HG02610 (cell line): ENCODE results near the gene RAPGEF3.

Experiments
- ATAC-seq: cut with Tn5 transposase; IDR thresholded peaks from one replicate; pipeline ENCODE4 v1.9.1; 2021; ENCODE audit warnings: mild to moderate bottlenecking, moderate library complexity; ENCODE audit not compliant: unreplicated experiment

The RAPGEF3 gene

GRCh38 chr12:47757840-47758583 is 668 bp downstream of the RAPGEF3 start:
- ATAC-seq = no peak

- ATAC-seq = no peak
Measured at GRCh38 chr12:47757364-47757839, 1.3 kb downstream of the RAPGEF3 start.

GRCh38 chr12:47755655-47756562 is 2.8 kb downstream of the RAPGEF3 start:
- ATAC-seq = peak; percentile 73

DNA sequence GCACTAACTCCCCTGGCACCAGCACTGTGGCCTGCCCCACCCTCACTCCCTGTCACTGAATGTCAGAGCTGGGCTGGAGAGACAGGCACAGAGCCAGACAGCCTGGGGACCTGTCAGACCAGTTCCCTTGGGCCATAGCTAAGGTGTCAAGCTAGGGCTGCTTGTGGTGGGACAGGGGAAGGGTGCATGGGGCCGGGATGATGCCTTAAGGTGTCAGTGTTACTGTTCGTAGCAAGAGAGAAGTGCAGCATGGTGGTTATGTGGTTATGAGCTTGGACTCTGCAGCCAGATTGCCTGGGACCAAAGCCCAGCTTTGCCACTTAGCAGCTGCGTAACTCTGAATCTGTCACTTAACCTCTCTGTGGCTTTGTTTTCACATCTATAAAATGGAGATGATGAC is 3.8 kb downstream of the RAPGEF3 start:
- no peak for ATAC-seq

DNA sequence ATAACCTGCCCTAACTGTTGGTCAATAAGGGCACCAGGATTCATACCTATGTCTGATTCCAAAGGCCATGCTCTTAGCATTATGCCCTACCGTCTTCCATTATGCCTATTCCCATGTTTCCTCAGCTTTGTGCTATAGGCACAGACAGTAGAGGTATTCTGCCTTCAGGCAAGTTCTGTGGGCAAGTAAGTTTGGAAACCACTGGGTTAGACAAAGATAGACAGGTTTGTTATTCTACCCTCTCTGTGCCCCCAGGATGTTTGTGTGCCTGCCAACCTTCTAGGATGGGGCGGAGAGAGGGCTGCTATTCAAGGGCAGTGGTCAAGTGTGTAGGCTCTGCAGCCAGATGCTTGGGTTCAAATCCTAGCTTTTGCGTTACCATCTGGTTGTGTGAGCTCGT is 4.6 kb downstream of the RAPGEF3 start:
- no peak for ATAC-seq

DNA sequence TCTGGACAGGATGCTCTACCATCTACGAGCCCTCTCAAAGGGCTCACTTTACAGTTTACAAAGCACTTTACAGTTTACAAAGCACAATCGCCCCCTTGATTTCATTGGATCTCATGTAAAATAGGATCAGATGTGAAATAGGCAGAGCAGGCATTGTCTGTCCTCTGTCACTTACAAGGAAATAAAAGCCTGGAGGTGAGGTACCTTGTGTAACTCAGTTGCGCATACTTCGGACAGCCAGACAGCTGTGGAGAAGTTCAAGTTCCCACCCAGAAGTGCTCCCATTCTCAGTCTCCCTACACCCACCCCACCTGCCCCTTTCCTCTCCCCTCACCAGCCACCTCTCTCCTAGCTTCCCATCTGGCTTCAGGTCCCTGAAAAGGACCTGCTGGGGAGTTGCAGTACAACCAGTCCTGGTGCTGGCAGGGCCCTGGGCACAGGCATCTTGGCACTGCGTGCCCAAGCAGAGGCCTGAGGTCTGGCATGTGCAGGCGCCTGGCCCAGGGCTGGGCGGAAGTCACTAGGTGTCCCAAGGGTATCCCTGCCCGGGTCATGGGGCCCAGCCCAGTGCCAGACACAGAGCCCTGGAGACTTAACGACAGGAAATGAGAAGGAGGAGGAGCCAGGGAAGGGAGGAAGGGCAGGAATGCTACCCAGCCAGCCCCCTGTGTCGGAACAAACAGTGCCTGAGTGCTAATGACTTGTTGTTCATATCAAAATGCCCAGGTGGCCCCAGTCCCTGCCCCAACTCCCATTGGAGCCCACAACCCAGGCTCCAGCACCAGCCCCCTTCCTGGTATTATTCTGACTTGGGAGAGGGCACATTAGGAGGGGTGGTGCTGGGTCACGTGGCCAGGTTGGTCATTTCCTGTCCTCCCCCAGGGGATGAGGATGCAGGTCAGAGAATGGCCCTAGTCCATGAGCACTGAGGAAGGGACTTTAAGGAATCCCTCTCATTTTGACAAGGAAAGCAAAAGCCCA is 5.4 kb downstream of the RAPGEF3 start:
- no peak for ATAC-seq

DNA sequence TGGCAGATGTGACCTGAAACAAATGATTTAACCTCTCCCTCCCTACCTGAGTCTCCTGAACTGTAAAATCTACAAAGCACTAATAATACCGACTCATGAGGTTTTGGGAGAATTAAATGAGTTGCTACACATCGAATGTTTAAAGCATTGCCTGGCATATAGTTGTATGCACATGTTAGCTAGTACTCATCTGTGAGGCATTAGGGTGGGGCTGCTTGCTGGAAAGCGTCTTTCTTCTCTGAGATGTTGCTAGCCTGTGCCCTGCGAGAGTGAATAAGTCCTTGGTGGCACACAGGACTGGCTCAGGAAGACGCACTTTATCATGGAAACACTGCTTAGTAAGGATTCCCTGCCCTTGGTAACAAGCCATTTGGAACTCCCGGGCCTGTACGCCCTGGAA is 6.1 kb downstream of the RAPGEF3 start:
- no peak for ATAC-seq

DNA sequence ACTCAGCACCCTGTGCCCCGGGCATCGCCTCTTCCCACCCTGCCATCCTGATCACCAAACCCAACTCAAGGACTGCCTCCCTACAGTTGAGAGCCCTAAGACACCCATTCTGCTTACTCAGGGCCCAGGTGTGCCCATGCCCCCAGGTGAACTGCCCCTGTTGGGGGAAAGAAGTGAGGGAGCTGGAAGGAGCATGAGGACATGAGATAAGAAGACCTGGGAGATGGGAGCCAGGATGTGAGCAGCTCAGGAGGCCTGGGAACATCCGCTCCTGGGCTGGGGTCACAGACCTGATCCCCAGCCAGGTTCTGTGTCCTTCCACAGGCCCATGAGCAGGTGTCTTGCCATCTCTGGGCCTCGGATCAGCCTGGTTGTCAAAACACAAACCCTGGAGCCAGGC is 6.6 kb downstream of the RAPGEF3 start:
- no peak for ATAC-seq

DNA sequence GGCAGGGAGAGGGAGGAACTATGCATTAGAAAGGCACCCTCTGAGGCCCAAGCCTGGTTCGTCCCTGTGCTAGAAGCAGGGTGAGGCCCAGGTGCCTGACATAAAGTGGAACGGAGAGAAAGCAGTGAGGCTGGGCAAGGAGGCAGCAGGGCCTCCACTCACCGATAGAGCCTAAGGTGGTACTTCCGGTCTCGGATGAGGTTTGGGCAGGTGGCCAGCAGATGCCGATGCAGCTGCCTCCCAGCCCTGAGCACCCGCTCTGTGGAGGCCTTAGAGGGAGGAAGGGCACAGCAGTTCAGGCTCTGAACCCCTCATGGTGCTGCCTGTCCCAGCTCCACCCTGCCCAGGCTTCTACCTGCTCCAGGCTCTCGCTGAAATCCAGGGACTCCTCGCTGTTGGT is 7.1 kb downstream of the RAPGEF3 start:
- ATAC-seq = no peak

- no peak for ATAC-seq
Measured at GRCh38 chr12:47750916-47751470, 7.7 kb downstream of the RAPGEF3 start.

- no peak for ATAC-seq
Measured at GRCh38 chr12:47750229-47750798, 8.4 kb downstream of the RAPGEF3 start.

- ATAC-seq = no peak
Measured at GRCh38 chr12:47748899-47749298, 9.8 kb downstream of the RAPGEF3 start.

DNA sequence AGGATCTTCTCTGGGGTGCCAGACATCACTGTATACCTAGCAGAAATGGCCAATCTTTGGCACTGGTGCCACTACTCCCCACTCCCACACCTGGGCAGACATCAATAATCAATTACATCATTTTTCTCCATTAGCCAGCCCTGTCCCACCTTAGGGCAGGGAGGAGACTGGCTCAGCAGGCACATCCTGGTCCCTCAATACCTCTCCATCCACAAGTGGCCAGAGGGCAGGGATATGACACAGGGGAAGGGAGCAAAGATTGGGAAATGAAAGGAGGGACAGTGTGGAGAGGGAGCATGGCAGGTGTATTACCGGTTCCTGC is 10.2 kb downstream of the RAPGEF3 start:
- no peak for ATAC-seq

- no peak for ATAC-seq
Measured at GRCh38 chr12:47747596-47748506, 10.8 kb downstream of the RAPGEF3 start.

DNA sequence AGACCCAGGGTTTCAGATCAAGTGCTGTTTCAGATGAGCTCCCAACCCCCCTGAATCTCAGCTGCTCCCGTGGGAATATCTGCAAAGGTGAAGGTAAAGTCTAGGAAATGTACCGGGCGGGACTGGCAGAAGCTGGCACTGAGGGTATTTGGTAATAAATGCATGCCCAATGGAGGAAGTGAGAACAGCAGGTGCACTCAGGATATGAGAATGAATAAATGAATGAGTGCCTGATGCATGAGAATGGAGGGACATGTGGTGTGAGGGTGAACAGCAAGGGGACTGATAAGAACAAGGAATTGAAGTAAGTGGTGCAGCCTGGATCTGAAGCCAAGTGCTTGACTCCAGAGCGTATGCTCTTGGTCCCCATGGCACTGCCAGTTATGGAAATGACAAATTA is 11.6 kb downstream of the RAPGEF3 start:
- ATAC-seq = no peak

DNA sequence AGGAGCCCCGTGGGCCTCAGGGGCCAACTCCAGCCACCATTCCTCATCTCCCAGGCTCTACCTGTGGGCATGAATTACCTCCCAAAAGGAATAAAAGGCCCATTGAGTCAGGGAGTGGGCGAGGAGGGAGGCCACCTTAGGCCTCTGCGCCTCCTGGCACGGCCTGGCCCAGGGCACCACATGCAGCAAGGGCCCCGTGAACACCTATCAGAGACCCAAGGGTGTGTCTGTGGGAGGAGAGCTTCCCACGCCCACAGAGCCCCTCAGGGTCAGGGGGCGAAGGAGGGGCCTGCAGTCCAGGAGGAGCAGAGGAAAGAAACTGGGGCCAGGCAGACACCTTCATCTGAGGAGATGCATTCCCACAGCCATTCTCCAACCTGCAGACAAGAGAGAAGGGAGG is 12.2 kb downstream of the RAPGEF3 start:
- ATAC-seq = no peak

GRCh38 chr12:47746073-47746472 is 12.6 kb downstream of the RAPGEF3 start:
- ATAC-seq = no peak

GRCh38 chr12:47745485-47746041 is 13.1 kb downstream of the RAPGEF3 start:
- ATAC-seq = no peak
